ENCODE data around the gene SEL1L2.

- TF ChIP-seq, protein P1, sequence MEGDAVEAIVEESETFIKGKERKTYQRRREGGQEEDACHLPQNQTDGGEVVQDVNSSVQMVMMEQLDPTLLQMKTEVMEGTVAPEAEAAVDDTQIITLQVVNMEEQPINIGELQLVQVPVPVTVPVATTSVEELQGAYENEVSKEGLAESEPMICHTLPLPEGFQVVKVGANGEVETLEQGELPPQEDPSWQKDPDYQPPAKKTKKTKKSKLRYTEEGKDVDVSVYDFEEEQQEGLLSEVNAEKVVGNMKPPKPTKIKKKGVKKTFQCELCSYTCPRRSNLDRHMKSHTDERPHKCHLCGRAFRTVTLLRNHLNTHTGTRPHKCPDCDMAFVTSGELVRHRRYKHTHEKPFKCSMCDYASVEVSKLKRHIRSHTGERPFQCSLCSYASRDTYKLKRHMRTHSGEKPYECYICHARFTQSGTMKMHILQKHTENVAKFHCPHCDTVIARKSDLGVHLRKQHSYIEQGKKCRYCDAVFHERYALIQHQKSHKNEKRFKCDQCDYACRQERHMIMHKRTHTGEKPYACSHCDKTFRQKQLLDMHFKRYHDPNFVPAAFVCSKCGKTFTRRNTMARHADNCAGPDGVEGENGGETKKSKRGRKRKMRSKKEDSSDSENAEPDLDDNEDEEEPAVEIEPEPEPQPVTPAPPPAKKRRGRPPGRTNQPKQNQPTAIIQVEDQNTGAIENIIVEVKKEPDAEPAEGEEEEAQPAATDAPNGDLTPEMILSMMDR (IDR thresholded peaks at IDR 0.05), result no peak
- no peak for TF ChIP-seq EP300 (IDR thresholded peaks at IDR 0.05)
Observed at GRCh38 chr20:13857961-13858360, 132.5 kb downstream of the SEL1L2 start.

All from sigmoid colon (tissue), 4 donors.